ENCODE measurements around the gene RBM4. TPM values are rescaled to one million over a fixed set of nuclear protein-coding genes. Genes with fewer than 3 reads are reported as not detected.

Gene RBM4
- total RNA-seq, 3 donors from 2014 or later (not counting 1 experiment from before 2014, with no cell fraction given) = 219 to 241 (median 224) TPM

GRCh38 chr11:66680966-66681645, 42.6 kb downstream of the RBM4 start:
- H3K4me1 Mint-ChIP-seq = peaks cover 23 to 25% of the 10 kb centered on the region in 2 donors
- no peaks in the 10 kb centered on the region for H3K27me3 ChIP-seq (ENCODE audit: control insufficient read depth, insufficient read depth, low read length)
- 84% methylated on average over 7 of the region's 7 CpGs for WGBS (ENCODE audit: insufficient coverage)
- H3K36me3 ChIP-seq (ENCODE audit: control insufficient read depth, insufficient read depth, low read length) = no peaks in the 10 kb centered on the region
- intact Hi-C loops (cut with micrococcal nuclease) = no loop called here
- H3K4me3 Mint-ChIP-seq = no peak overlapping the region
- H3K4me3 ChIP-seq (ENCODE audit: low read length) = no peak overlapping the region
- DNase-seq (no peak), ATAC-seq (no peak)
- H3K27ac Mint-ChIP-seq = no peak overlapping the region
- peaks cover 22% of the 10 kb centered on the region for H3K4me1 ChIP-seq (ENCODE audit: control insufficient read depth, insufficient read depth, low read length)
- TF ChIP-seq, protein P1, sequence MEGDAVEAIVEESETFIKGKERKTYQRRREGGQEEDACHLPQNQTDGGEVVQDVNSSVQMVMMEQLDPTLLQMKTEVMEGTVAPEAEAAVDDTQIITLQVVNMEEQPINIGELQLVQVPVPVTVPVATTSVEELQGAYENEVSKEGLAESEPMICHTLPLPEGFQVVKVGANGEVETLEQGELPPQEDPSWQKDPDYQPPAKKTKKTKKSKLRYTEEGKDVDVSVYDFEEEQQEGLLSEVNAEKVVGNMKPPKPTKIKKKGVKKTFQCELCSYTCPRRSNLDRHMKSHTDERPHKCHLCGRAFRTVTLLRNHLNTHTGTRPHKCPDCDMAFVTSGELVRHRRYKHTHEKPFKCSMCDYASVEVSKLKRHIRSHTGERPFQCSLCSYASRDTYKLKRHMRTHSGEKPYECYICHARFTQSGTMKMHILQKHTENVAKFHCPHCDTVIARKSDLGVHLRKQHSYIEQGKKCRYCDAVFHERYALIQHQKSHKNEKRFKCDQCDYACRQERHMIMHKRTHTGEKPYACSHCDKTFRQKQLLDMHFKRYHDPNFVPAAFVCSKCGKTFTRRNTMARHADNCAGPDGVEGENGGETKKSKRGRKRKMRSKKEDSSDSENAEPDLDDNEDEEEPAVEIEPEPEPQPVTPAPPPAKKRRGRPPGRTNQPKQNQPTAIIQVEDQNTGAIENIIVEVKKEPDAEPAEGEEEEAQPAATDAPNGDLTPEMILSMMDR (IDR thresholded peaks at IDR 0.05) = no peak
- no peaks in the 10 kb centered on the region for H3K27me3 Mint-ChIP-seq (ENCODE audit: low read depth in 2 of 2)
- H3K27ac ChIP-seq (ENCODE audit: low read length) = no peak overlapping the region
- H3K9me3 ChIP-seq (ENCODE audit: control insufficient read depth, insufficient read depth, low read length) = no peaks in the 10 kb centered on the region
- H3K9me3 Mint-ChIP-seq = no peaks in the 10 kb centered on the region
- H3K36me3 Mint-ChIP-seq = no peaks in the 10 kb centered on the region

- no peak for DNase-seq
- intact Hi-C loops (cut with micrococcal nuclease) = no loop called here
- peaks cover under 1% of the 10 kb centered on the region for H3K4me1 ChIP-seq (ENCODE audit: control insufficient read depth, insufficient read depth, low read length)
- H3K36me3 Mint-ChIP-seq = no peaks in the 10 kb centered on the region
- no peak overlapping the region for H3K4me3 Mint-ChIP-seq
- WGBS (ENCODE audit: insufficient coverage) = 88% methylated on average over 8 of the region's 8 CpGs
- no peaks in the 10 kb centered on the region for H3K4me1 Mint-ChIP-seq
- no peaks in the 10 kb centered on the region for H3K36me3 ChIP-seq (ENCODE audit: control insufficient read depth, insufficient read depth, low read length)
- no peaks in the 10 kb centered on the region for H3K9me3 ChIP-seq (ENCODE audit: control insufficient read depth, insufficient read depth, low read length)
- ATAC-seq = no peak
- no peak overlapping the region for H3K4me3 ChIP-seq (ENCODE audit: low read length)
- H3K9me3 Mint-ChIP-seq = no peaks in the 10 kb centered on the region
- no peaks in the 10 kb centered on the region for H3K27me3 ChIP-seq (ENCODE audit: control insufficient read depth, insufficient read depth, low read length)
- H3K27me3 Mint-ChIP-seq (ENCODE audit: low read depth in 2 of 2) = peaks cover 0 to 3% of the 10 kb centered on the region in 2 donors
- no peak overlapping the region for H3K27ac ChIP-seq (ENCODE audit: low read length)
- TF ChIP-seq, protein P1 (IDR thresholded peaks at IDR 0.05) = no peak
- H3K27ac Mint-ChIP-seq = no peak overlapping the region
Observed at GRCh38 chr11:66683877-66684276, 45.4 kb downstream of the RBM4 start.

DNA sequence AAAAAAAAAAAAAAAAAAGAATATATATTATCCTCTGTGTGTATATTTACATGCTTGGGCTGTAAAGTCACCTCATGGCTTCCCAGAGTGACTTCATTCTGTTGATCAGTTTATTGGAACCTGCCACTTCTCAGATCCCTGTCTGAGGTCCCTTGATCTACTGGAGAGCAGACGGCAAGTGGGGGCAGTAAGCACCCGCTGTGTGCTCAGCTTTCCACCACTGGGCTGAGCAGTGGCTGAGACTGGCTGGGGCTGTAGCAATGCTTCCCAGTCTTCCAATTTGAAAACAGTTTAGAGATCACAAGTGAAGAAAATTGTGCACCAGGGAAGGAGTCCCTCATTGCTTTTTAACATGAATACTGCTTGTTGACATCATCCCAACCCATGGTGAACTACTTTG, 46.1 kb downstream of the RBM4 start:
- H3K9me3 ChIP-seq (ENCODE audit: control insufficient read depth, insufficient read depth, low read length) = no peaks in the 10 kb centered on the region
- TF ChIP-seq, protein P1 (IDR thresholded peaks at IDR 0.05) = no peak
- WGBS (ENCODE audit: insufficient coverage) = 96% methylated on average over 2 of the region's 2 CpGs
- H3K36me3 Mint-ChIP-seq = no peaks in the 10 kb centered on the region
- H3K4me1 Mint-ChIP-seq = no peaks in the 10 kb centered on the region
- intact Hi-C loops (cut with micrococcal nuclease) = no loop called here
- no peak overlapping the region for H3K27ac Mint-ChIP-seq
- no peak for DNase-seq
- H3K4me3 ChIP-seq (ENCODE audit: low read length) = no peak overlapping the region
- H3K4me1 ChIP-seq (ENCODE audit: control insufficient read depth, insufficient read depth, low read length) = no peaks in the 10 kb centered on the region
- no peak overlapping the region for H3K4me3 Mint-ChIP-seq
- no peak overlapping the region for H3K27ac ChIP-seq (ENCODE audit: low read length)
- peaks cover 0 to 3% of the 10 kb centered on the region in 2 donors for H3K27me3 Mint-ChIP-seq (ENCODE audit: low read depth in 2 of 2)
- no peaks in the 10 kb centered on the region for H3K9me3 Mint-ChIP-seq
- H3K27me3 ChIP-seq (ENCODE audit: control insufficient read depth, insufficient read depth, low read length) = no peaks in the 10 kb centered on the region
- no peak for ATAC-seq
- no peaks in the 10 kb centered on the region for H3K36me3 ChIP-seq (ENCODE audit: control insufficient read depth, insufficient read depth, low read length)
